BJ (cell line): ENCODE measurements around the gene RPP14. TPM values are rescaled to one million over a fixed set of nuclear protein-coding genes. Genes with fewer than 3 reads are reported as not detected.
A peak's percentile ranks its signal among the peaks of the same experiment; 100 is the strongest.

Experiments used
- CTCF ChIA-PET: fragments of 350-600 bp; formaldehyde crosslinking; extraction: SDS; loops from one replicate; lab custom pipeline; 2021; ENCODE audit warnings: antibody characterized with exemption, inconsistent platforms; lab: Yijun Ruan, JAX
- POLR2A ChIA-PET: fragments of 300-600 bp; sonication (Branson Sonifier 250); formaldehyde crosslinking; extraction: SDS; loops from one replicate; lab custom pipeline; 2021; ENCODE audit warnings: antibody characterized with exemption; lab: Charles Lee
- DNase-seq: peaks from one replicate; pipeline ENCODE4 v3.0.0-alpha.2; 2011; ENCODE audit warnings: low read depth
- H3K27me3 ChIP-seq: 2 replicates; pipeline ENCODE4 v1.6.0; 2011; ENCODE audit warnings: low read length; ENCODE audit not compliant: control insufficient read depth, insufficient read depth
- H3K36me3 ChIP-seq: 2 replicates; pipeline ENCODE4 v1.5.1; 2011; ENCODE audit warnings: low read length; ENCODE audit not compliant: control insufficient read depth, insufficient read depth
- H3K4me3 ChIP-seq: 2 replicates; pipeline ENCODE4 v1.5.1; 2011; ENCODE audit warnings: low read depth, mild to moderate bottlenecking, control low read depth, low read length
- polyA minus RNA-seq: library from RNA; depleted of rRNA, polyadenylated mRNA; stranded (reverse); fragments of >200 nt; gene quantifications from 2 replicates; pipeline ENCODE4 v1.2.3, GENCODE V29; 2011; rRNA and poly(A)+ RNA removed
- polyA plus RNA-seq: library from polyadenylated mRNA; depleted of rRNA; stranded (reverse); fragments of >200 nt; gene quantifications from 2 replicates; pipeline ENCODE4 v1.2.3, GENCODE V29; 2011; rRNA removed
- TF ChIP-seq, protein P1 (sequence below): IDR thresholded peaks from 2 replicates; pipeline ENCODE4 v1.5.1; 2011; ENCODE audit warnings: low read depth, mild to moderate bottlenecking, control low read depth, inconsistent platforms, low read length, moderate library complexity; ENCODE audit not compliant: insufficient read depth

The RPP14 gene
- polyA plus RNA-seq (10.9 and 13.3 TPM in 2 replicates), polyA minus RNA-seq (4.1 and 6.2 TPM in 2 replicates)

GRCh38 chr3:58305882-58306711 is at the start of gene RPP14, which contains the start of gene HTD2:
Gene RPP14, plus strand, starts transcription at chr3:58306245. Its CDS starts 4,085 bp downstream, at chr3:58310330.
Gene HTD2, plus strand, starts transcription at chr3:58306520. Its CDS starts 11,094 bp downstream, at chr3:58317614.
- Histone ChIP-seq H3K36me3 (peaks cover 2% of the 10 kb centered on the region; the same call in 1 of the 2 replicates), H3K4me3 (peak within 1 kb of the TSS; percentile 77), H3K27me3 (peaks cover 3% of the 10 kb centered on the region; the same call in 1 of the 2 replicates)
- TF ChIP-seq, protein P1, sequence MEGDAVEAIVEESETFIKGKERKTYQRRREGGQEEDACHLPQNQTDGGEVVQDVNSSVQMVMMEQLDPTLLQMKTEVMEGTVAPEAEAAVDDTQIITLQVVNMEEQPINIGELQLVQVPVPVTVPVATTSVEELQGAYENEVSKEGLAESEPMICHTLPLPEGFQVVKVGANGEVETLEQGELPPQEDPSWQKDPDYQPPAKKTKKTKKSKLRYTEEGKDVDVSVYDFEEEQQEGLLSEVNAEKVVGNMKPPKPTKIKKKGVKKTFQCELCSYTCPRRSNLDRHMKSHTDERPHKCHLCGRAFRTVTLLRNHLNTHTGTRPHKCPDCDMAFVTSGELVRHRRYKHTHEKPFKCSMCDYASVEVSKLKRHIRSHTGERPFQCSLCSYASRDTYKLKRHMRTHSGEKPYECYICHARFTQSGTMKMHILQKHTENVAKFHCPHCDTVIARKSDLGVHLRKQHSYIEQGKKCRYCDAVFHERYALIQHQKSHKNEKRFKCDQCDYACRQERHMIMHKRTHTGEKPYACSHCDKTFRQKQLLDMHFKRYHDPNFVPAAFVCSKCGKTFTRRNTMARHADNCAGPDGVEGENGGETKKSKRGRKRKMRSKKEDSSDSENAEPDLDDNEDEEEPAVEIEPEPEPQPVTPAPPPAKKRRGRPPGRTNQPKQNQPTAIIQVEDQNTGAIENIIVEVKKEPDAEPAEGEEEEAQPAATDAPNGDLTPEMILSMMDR = peak; percentile 97
- peak; percentile 75 for DNase-seq
- POLR2A ChIA-PET = interaction anchor here (0.5 to 0.6 kb wide), 3 partner anchors 12 to 310 kb away, joined by 3 to 7 read pairs (median 3); partner anchors contain the start of gene PXK
- CTCF ChIA-PET = interaction anchor here (0.7 to 6.4 kb wide), 59 partner anchors 12 to 325 kb away, joined by 3 to 69 read pairs (median 4); partner anchors contain the start of genes ABHD6, ACOX2, KCTD6 and PXK

GRCh38 chr3:58256511-58256910 is 49.5 kb upstream of the RPP14 start:
- ChIA-PET CTCF (no interaction called here), POLR2A (no interaction called here)
- Histone ChIP-seq H3K36me3 (peaks cover 2% of the 10 kb centered on the region), H3K27me3 (no peaks in the 10 kb centered on the region), H3K4me3 (no peak overlapping the region)
- TF ChIP-seq, protein P1 = no peak
- no peak for DNase-seq

DNA sequence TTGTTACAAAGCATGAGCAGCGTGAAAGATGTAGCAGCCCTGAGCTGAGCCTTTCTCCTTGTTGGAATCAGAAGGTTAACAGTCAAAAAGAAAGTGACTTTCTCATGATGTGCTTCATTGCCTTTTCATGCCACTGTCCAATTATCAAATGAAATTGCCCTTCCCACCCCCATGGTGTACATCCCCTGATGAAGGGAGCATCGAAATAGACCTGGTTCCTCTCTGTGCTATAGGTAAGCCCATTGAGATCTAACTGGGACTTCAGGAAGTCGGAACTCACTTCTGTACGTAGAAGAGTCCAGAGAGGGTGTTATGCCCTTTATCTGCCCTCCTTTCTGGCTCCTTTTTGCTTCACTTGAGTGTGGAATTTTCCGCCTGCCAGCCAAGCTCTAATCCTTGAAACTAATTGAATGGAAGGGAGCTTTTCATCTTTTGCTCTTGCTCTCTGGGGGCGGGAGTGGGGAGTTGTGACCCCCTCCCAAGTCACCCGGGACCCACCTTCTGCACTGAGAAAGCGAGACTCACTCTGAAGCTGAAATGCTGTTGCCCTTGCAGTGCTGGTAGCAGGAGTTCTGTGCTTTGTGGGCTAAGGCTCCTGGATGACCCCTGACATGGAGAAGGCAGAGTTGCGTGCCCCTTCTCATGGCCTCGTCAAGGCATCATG is 47.5 kb upstream of the RPP14 start:
- ChIA-PET POLR2A (no interaction called here), CTCF (interaction anchor here (0.9 to 1.3 kb wide), 2 partner anchors 28 to 48 kb away, joined by 3 to 8 read pairs; partner anchors contain the start of genes HTD2 and RPP14)
- Histone ChIP-seq H3K27me3 (no peaks in the 10 kb centered on the region), H3K4me3 (no peak overlapping the region), H3K36me3 (peaks cover 2% of the 10 kb centered on the region)
- TF ChIP-seq, protein P1 = no peak
- DNase-seq = no peak

GRCh38 chr3:58260261-58260731 is 45.7 kb upstream of the RPP14 start:
- TF ChIP-seq, protein P1 = no peak
- Histone ChIP-seq H3K36me3 (peaks cover 2% of the 10 kb centered on the region), H3K4me3 (no peak overlapping the region), H3K27me3 (no peaks in the 10 kb centered on the region)
- peak; percentile 35 for DNase-seq
- ChIA-PET POLR2A (no interaction called here), CTCF (interaction anchor here (1.4 to 2.2 kb wide), 2 partner anchors 21 to 46 kb away, joined by 5 to 9 read pairs; partner anchors contain the start of genes HTD2 and RPP14)
